ENCODE results near the gene AGBL4. TPM values are rescaled to one million over a fixed set of nuclear protein-coding genes. Genes with fewer than 3 reads are reported as not detected.

AGBL4 gene
- total and polyA plus RNA-seq, 2 experiments from 2014 or later = not detected

DNA sequence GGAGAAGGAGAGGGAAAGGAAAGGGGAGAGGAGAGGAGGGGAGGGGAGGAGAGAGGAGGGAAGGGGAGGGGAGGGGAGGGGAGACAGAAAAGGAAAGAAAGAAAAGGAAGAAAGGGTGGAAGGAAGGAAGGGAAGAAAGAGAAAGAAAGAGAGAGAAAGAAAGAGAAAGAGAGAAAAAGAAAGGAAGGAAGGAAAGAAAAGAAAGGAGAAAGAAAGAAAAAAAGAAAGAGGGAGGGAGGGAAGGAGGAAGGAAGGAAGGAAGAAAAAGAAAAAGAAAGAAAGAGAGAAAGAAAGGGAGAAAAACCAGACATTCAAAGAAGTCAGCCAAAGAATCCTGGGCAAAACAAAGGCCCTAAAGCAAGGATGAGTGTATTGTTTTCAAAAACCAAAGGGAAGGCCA lies 1426.1 kb downstream of the AGBL4 start:
- Histone ChIP-seq H3K27me3 (no peaks in the 10 kb centered on the region), H3K27ac (no peak overlapping the region), H3K4me1 (ENCODE audit: low read depth) (peaks cover 9% of the 10 kb centered on the region), H3K4me3 (no peak overlapping the region), H3K36me3 (no peaks in the 10 kb centered on the region), H3K9me3 (ENCODE audit: low read depth) (no peaks in the 10 kb centered on the region)
- no peak for DNase-seq (ENCODE audit: low read depth in 1 of 2, low spot score in 1 of 2)
- TF ChIP-seq, protein P1, sequence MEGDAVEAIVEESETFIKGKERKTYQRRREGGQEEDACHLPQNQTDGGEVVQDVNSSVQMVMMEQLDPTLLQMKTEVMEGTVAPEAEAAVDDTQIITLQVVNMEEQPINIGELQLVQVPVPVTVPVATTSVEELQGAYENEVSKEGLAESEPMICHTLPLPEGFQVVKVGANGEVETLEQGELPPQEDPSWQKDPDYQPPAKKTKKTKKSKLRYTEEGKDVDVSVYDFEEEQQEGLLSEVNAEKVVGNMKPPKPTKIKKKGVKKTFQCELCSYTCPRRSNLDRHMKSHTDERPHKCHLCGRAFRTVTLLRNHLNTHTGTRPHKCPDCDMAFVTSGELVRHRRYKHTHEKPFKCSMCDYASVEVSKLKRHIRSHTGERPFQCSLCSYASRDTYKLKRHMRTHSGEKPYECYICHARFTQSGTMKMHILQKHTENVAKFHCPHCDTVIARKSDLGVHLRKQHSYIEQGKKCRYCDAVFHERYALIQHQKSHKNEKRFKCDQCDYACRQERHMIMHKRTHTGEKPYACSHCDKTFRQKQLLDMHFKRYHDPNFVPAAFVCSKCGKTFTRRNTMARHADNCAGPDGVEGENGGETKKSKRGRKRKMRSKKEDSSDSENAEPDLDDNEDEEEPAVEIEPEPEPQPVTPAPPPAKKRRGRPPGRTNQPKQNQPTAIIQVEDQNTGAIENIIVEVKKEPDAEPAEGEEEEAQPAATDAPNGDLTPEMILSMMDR (IDR thresholded peaks at IDR 0.05; ENCODE audit: low read depth, low read length) = no peak

DNA sequence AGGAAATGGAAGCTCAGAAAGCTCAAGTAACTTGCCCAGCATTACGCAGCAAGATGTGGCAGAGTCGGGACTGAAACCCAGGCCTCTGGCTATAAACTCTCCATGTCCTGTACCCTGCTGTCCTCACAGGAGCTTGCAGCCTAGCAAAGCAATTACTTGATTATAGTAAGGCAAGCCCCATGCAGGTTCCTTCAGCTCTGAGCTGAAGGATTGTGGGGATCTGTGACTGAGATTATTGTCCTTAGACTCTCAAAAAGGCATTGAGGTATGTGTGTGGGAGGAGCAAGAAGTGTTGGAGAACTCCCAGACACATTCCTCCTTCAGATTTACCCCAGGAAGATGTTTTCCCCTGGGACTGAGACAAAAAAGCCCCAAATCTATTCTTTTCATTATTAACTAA lies 1427.7 kb downstream of the AGBL4 start:
- H3K27ac ChIP-seq = no peak overlapping the region

GRCh38 chr1:48595613-48596012 lies 1428.1 kb downstream of the AGBL4 start:
- no peak for DNase-seq (ENCODE audit: low read depth in 1 of 2, low spot score in 1 of 2)
- TF ChIP-seq, protein P1 (IDR thresholded peaks at IDR 0.05; ENCODE audit: low read depth, low read length) = no peak
- no peak overlapping the region for H3K27ac ChIP-seq
- peaks cover 5% of the 10 kb centered on the region for H3K4me1 ChIP-seq (ENCODE audit: low read depth)
- H3K27me3 ChIP-seq = no peaks in the 10 kb centered on the region
- no peaks in the 10 kb centered on the region for H3K36me3 ChIP-seq
- no peaks in the 10 kb centered on the region for H3K9me3 ChIP-seq (ENCODE audit: low read depth)
- no peak overlapping the region for H3K4me3 ChIP-seq

More for the DNA sequence above, 1427.7 kb downstream of the AGBL4 start:
- TF ChIP-seq, protein P1 (IDR thresholded peaks at IDR 0.05; ENCODE audit: low read depth, low read length) = no peak
- H3K36me3 ChIP-seq = no peaks in the 10 kb centered on the region
- peak in 1 of 2 donors; percentile 26 for DNase-seq (ENCODE audit: low read depth in 1 of 2, low spot score in 1 of 2)
- H3K4me1 ChIP-seq (ENCODE audit: low read depth) = peaks cover 9% of the 10 kb centered on the region
- H3K27me3 ChIP-seq = no peaks in the 10 kb centered on the region
- H3K4me3 ChIP-seq = no peak overlapping the region
- no peaks in the 10 kb centered on the region for H3K9me3 ChIP-seq (ENCODE audit: low read depth)

DNA sequence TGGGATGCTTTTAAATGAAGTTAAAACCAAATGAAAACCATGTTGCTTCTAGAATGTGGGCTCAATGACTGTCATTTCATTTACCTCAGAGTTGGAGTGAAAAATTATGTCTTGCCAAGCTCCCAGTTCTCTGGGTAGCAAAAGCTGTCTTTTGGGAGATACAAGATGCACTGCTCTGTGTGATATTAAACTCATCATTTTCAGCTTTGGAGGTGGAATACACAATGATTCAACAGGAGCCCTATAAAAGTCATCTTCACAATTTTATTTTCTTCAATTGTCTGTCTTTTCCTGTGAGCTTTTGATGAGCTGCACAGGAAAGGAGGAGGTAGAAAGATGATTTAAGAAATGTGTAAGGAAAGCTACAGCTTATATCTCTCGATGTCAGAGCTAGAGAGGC lies 1431.4 kb downstream of the AGBL4 start:
- Histone ChIP-seq H3K4me3 (no peak overlapping the region), H3K36me3 (no peaks in the 10 kb centered on the region), H3K27ac (no peak overlapping the region), H3K27me3 (peaks cover under 1% of the 10 kb centered on the region), H3K4me1 (ENCODE audit: low read depth) (no peaks in the 10 kb centered on the region), H3K9me3 (ENCODE audit: low read depth) (no peaks in the 10 kb centered on the region)
- TF ChIP-seq, protein P1 (IDR thresholded peaks at IDR 0.05; ENCODE audit: low read depth, low read length) = no peak
- no peak for DNase-seq (ENCODE audit: low read depth in 1 of 2, low spot score in 1 of 2)

DNA sequence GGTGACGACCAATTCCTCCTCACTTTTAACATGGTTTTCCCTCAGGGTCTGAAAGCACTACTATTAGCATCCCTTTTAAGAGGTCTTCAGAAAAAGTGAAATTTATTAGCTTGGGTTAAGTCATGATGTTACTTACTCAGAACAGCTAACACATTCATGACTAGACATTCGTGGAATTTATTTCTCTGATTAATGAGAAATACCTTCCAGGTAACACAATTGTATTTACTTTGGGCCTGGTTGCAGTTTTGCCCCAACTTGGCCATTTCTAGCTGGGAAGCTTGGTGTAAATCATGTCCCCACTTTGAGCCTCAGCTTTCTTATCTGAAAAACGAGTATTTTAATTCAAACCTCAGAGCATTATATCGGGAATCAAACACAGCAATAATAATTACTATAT lies 1432.6 kb downstream of the AGBL4 start:
- TF ChIP-seq, protein P1 (IDR thresholded peaks at IDR 0.05; ENCODE audit: low read depth, low read length) = no peak
- H3K36me3 ChIP-seq = no peaks in the 10 kb centered on the region

GRCh38 chr1:48588061-48588460 lies 1435.7 kb downstream of the AGBL4 start:
- no peak for DNase-seq (ENCODE audit: low read depth in 1 of 2, low spot score in 1 of 2)
- TF ChIP-seq, protein P1 (IDR thresholded peaks at IDR 0.05; ENCODE audit: low read depth, low read length) = no peak

More for the DNA sequence above, 1432.6 kb downstream of the AGBL4 start:
- Histone ChIP-seq H3K9me3 (ENCODE audit: low read depth) (no peaks in the 10 kb centered on the region), H3K4me1 (ENCODE audit: low read depth) (no peaks in the 10 kb centered on the region), H3K27me3 (peaks cover 10% of the 10 kb centered on the region), H3K4me3 (no peak overlapping the region), H3K27ac (no peak overlapping the region)
- no peak for DNase-seq (ENCODE audit: low read depth in 1 of 2, low spot score in 1 of 2)

More at GRCh38 chr1:48588061-48588460, 1435.7 kb downstream of the AGBL4 start:
- Histone ChIP-seq H3K36me3 (no peaks in the 10 kb centered on the region), H3K27ac (no peak overlapping the region), H3K9me3 (ENCODE audit: low read depth) (no peaks in the 10 kb centered on the region), H3K27me3 (peaks cover 21% of the 10 kb centered on the region), H3K4me3 (no peak overlapping the region), H3K4me1 (ENCODE audit: low read depth) (no peaks in the 10 kb centered on the region)

Data from cardiac muscle cell (in vitro differentiated cells and primary cell).